Subcutaneous adipose tissue (tissue), 4 donors: ENCODE results near the gene NUP205. TPM values are rescaled to one million over a fixed set of nuclear protein-coding genes. Genes with fewer than 3 reads are reported as not detected.

Experiments used
- total RNA-seq, 4 donors: library from RNA; depleted of rRNA; stranded (reverse); fragments of >200 nt; gene quantifications; one replicate each; pipeline ENCODE4 v1.1.0, GENCODE V29; 2016
- TF ChIP-seq, protein P1 (sequence below): fragments of 450-650 bp; IDR thresholded peaks from one replicate; pipeline ENCODE4 v1.5.1; 2016; ENCODE audit warnings: low read depth, mild to moderate bottlenecking, control low read depth, antibody characterized with exemption, moderate library complexity

The NUP205 gene
- total RNA-seq, 4 donors from 2014 or later: 22.5 to 64.2 (median 23.9) TPM

DNA sequence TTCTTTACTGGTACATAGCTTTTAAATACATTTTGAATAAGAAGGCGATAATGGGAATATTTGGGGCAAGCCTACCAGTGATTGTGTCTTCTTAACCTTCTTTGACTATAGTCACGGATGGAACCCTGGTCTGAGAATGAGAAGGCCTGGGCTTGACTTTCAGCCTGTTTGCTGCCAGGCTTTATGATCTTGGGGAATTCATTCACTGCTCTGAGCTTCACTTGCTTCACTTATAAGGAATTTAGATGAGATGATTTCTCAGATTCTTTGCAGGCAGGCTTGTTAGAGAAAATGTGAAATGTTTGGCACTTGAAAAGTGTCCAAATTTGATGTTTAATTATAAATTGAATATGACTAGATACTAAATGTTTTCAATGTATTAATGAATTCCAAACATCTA lies 42.5 kb downstream of the NUP205 start:
- TF ChIP-seq, protein P1, sequence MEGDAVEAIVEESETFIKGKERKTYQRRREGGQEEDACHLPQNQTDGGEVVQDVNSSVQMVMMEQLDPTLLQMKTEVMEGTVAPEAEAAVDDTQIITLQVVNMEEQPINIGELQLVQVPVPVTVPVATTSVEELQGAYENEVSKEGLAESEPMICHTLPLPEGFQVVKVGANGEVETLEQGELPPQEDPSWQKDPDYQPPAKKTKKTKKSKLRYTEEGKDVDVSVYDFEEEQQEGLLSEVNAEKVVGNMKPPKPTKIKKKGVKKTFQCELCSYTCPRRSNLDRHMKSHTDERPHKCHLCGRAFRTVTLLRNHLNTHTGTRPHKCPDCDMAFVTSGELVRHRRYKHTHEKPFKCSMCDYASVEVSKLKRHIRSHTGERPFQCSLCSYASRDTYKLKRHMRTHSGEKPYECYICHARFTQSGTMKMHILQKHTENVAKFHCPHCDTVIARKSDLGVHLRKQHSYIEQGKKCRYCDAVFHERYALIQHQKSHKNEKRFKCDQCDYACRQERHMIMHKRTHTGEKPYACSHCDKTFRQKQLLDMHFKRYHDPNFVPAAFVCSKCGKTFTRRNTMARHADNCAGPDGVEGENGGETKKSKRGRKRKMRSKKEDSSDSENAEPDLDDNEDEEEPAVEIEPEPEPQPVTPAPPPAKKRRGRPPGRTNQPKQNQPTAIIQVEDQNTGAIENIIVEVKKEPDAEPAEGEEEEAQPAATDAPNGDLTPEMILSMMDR: no peak

DNA sequence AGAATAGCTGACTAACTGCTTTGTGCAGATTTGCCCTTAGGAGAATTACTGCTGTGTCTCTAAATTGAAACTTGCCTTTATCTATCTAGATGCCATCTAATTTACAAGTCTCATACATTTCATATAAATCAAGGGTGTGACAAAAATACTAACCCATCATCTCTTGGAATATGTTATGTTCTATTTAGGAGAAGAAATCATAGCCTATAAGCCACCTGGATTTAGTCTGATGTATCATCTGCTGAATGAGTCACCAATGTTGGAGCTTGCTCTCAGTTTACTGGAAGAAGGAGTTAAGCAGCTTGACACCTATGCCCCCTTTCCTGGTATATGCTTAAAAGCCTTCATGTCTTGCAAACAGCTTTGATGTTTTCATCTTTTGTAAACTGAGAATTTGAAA lies 43.5 kb downstream of the NUP205 start:
- TF ChIP-seq, protein P1: no peak

DNA sequence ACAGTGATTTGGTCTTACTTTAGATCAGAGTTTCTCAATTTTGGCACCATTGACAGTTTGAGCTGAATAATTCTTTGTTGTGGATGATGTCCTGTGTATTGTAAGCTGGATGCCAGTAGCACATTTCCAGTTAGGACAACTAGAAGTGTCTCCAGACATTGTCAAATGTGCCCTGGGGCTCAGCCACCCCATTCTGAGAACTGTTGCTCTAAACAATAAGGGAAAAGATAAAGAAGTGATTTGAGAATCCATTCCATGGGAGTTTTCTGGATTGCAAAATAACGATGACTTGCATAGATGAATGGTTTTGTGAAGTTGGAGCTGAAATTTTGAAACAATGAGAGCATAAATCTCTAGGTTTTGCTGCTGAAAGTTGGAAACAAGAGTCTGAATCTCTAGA lies 44.6 kb downstream of the NUP205 start:
- TF ChIP-seq, protein P1: no peak

DNA sequence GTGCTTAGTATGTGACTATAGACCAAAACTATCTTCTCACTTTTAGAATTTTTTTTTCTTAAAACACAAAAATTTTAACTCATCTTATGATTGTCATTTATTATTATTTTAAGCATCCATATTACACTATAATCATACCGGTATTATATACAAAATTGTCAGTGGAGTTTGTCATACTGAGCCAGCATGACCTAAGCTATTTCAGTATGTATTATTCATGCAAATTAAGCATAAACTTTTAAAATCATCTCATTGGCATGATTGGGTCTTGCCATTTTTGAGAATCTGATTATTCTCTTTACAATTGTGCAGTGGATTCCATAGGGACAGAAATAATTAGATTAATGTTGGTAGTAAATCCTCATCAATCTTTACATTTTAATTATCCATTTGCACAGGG lies 58.4 kb downstream of the NUP205 start:
- TF ChIP-seq, protein P1: no peak

DNA sequence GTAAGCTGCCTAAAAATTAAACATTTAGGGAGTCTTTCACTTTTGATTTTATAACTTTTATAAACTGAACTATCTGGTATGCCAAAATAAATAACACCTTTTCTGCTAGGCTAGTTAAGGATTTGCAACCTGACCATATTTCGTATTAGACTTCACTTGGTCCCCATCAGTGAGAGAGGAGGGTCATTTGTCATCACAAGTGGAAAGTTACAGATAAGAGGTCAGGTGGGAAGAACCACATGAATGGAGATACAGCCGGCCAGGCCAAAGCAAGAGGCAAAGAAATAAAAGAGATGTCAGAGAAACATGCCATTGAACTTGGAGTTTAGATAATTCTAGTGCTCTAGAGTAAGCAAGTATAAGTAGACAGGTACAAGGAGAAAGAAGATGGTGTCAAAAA lies 60.1 kb downstream of the NUP205 start:
- TF ChIP-seq, protein P1: no peak

DNA sequence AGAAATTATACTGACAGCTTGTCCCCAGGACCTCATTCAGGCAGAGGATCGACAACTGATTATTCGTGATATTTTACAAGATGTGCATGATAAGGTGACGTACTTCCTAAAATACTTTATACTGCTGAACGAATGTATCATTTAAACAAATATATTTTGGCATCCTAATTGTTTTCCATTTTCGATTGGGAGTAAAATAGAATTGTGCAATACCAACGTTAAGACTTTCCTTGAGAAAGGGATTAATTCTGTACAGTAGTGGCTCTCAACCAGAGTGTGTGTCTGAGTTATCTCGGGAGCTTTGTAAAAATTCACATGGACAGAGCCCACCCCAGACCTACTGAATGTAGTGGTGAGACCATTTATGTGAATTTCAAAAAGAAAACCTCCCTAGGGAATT lies 60.8 kb downstream of the NUP205 start:
- TF ChIP-seq, protein P1: no peak

DNA sequence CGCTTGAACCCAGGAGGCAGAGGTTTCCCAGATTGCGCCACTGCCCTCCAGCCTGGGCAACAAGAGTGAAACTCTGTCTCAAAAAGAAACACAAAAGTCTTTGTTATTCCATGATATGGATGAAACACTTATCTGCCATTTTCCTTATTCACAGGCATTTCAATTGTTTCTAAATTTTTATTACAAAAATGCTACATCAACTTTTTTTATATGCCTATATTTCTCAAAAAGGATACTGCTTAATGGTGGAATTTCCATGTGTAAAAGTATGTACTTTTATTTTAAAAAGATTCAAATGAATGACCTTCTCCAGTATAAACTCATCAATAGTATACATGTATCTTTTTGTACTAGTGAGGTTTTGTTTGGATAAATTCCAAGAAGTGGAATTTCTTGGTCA lies 62.7 kb downstream of the NUP205 start:
- TF ChIP-seq, protein P1: no peak
